Measurements from ENCODE around the gene CXXC5. TPM values are rescaled to one million over a fixed set of nuclear protein-coding genes. Genes with fewer than 3 reads are reported as not detected.
A peak's percentile ranks its signal among the peaks of the same experiment; 100 is the strongest.

CXXC5 gene
- total and polyA plus RNA-seq, 9 of the 15 experiments (the other 6 are each of a cell fraction or from before 2014, with no cell fraction given) = 1.9 to 123 (median 45.8) TPM

DNA sequence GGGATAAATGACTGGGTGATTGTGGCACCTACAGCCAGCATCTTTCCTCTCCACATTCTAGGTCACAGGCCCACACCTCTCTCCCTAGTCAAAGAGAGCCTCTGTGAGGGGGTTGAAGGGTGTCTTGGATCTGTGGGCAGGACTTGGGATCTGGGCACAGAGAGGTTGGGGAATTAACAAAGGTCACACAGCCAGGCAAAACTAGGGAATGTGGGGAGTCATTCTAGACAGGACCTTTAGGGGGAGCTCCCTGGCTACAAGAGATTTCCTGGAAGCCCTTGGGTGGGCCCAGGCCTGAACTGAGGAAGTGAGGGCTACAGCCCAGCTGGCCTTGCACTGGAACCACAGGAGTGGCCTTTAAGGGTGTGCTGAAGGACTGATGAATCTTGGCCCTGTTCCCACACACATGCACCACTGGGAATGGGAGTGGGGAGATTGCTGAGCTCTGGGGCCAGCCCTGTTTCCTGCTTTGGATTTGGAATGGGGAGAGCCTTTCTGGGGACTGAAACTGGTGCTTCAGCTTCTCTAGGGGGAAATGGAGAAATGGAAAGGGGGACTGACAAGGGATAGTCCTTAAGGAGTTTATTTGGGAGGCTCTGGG lies 12.4 kb upstream of the CXXC5 start (continued):
- TF ChIP-seq, protein P1, sequence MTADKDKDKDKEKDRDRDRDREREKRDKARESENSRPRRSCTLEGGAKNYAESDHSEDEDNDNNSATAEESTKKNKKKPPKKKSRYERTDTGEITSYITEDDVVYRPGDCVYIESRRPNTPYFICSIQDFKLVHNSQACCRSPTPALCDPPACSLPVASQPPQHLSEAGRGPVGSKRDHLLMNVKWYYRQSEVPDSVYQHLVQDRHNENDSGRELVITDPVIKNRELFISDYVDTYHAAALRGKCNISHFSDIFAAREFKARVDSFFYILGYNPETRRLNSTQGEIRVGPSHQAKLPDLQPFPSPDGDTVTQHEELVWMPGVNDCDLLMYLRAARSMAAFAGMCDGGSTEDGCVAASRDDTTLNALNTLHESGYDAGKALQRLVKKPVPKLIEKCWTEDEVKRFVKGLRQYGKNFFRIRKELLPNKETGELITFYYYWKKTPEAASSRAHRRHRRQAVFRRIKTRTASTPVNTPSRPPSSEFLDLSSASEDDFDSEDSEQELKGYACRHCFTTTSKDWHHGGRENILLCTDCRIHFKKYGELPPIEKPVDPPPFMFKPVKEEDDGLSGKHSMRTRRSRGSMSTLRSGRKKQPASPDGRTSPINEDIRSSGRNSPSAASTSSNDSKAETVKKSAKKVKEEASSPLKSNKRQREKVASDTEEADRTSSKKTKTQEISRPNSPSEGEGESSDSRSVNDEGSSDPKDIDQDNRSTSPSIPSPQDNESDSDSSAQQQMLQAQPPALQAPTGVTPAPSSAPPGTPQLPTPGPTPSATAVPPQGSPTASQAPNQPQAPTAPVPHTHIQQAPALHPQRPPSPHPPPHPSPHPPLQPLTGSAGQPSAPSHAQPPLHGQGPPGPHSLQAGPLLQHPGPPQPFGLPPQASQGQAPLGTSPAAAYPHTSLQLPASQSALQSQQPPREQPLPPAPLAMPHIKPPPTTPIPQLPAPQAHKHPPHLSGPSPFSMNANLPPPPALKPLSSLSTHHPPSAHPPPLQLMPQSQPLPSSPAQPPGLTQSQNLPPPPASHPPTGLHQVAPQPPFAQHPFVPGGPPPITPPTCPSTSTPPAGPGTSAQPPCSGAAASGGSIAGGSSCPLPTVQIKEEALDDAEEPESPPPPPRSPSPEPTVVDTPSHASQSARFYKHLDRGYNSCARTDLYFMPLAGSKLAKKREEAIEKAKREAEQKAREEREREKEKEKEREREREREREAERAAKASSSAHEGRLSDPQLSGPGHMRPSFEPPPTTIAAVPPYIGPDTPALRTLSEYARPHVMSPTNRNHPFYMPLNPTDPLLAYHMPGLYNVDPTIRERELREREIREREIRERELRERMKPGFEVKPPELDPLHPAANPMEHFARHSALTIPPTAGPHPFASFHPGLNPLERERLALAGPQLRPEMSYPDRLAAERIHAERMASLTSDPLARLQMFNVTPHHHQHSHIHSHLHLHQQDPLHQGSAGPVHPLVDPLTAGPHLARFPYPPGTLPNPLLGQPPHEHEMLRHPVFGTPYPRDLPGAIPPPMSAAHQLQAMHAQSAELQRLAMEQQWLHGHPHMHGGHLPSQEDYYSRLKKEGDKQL (CRISPR knock-in tag; IDR thresholded peaks at IDR 0.05; ENCODE audit: borderline replicate concordance) = no peak
- TF ChIP-seq POLR2AphosphoS2 (IDR thresholded peaks at IDR 0.05; ENCODE audit: low read length) (0 out of 2 replicates have a peak, but pooled peaks have one; percentile 53), NCOA6 (IDR thresholded peaks at IDR 0.05) (no peak), COPS2 (conservative IDR thresholded peaks at IDR 0.05) (no peak), CBX8 (IDR thresholded peaks at IDR 0.05; ENCODE audit: borderline replicate concordance, extremely low read depth, low read depth, low read length, poor library complexity, severe bottlenecking) (no peak), ADNP (tag; IDR thresholded peaks at IDR 0.05) (peak; percentile 96), ZKSCAN1 (IDR thresholded peaks at IDR 0.05; ENCODE audit: low read depth, low read length) (no peak), ELF1 (tag; IDR thresholded peaks at IDR 0.05) (peak; percentile 61), RBM39 (optimal IDR thresholded peaks at IDR 0.05; ENCODE audit: low read depth, low read length) (peak; percentile 63), GTF2E2 (tag; IDR thresholded peaks at IDR 0.05) (no peak), CBX2 (IDR thresholded peaks at IDR 0.05; ENCODE audit: insufficient read depth, low read length, poor library complexity, severe bottlenecking) (no peak), CHD2 (IDR thresholded peaks at IDR 0.05; ENCODE audit: low read depth, low read length) (no peak), TEAD4 (IDR thresholded peaks at IDR 0.05; ENCODE audit: low read length) (peak; percentile 68), TEAD4 (CRISPR knock-in tag; IDR thresholded peaks at IDR 0.05; ENCODE audit: borderline replicate concordance) (no peak), POLR2B (IDR thresholded peaks at IDR 0.05; ENCODE audit: low read depth, partially characterized antibody) (no peak), ZNF444 (CRISPR knock-in tag; IDR thresholded peaks at IDR 0.05) (no peak), ID3 (CRISPR knock-in tag; IDR thresholded peaks at IDR 0.05) (no peak), ID3 (tag; IDR thresholded peaks at IDR 0.05) (peak; percentile 78), RB1 (IDR thresholded peaks at IDR 0.05; ENCODE audit: low read depth) (peak; percentile 49; the same call in 1 of the 2 replicates), FOSL1 (tag; conservative IDR thresholded peaks at IDR 0.05) (no peak; the same call in 1 of the 2 replicates), SMARCA5 (IDR thresholded peaks at IDR 0.05) (peak; percentile 100)
- TF ChIP-seq, protein P2, sequence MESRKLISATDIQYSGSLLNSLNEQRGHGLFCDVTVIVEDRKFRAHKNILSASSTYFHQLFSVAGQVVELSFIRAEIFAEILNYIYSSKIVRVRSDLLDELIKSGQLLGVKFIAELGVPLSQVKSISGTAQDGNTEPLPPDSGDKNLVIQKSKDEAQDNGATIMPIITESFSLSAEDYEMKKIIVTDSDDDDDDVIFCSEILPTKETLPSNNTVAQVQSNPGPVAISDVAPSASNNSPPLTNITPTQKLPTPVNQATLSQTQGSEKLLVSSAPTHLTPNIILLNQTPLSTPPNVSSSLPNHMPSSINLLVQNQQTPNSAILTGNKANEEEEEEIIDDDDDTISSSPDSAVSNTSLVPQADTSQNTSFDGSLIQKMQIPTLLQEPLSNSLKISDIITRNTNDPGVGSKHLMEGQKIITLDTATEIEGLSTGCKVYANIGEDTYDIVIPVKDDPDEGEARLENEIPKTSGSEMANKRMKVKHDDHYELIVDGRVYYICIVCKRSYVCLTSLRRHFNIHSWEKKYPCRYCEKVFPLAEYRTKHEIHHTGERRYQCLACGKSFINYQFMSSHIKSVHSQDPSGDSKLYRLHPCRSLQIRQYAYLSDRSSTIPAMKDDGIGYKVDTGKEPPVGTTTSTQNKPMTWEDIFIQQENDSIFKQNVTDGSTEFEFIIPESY (CRISPR knock-in tag; IDR thresholded peaks at IDR 0.05) = peak; percentile 64

All from K562 (cell line).